ENCODE measurements around the gene SLC9A9. TPM values are rescaled to one million over a fixed set of nuclear protein-coding genes. Genes with fewer than 3 reads are reported as not detected.
A peak's percentile ranks its signal among the peaks of the same experiment; 100 is the strongest.

SLC9A9 gene
- total and polyA plus RNA-seq, 2 donors (not counting 1 experiment from before 2014, with no cell fraction given), result 14.3 to 74.0 TPM

DNA sequence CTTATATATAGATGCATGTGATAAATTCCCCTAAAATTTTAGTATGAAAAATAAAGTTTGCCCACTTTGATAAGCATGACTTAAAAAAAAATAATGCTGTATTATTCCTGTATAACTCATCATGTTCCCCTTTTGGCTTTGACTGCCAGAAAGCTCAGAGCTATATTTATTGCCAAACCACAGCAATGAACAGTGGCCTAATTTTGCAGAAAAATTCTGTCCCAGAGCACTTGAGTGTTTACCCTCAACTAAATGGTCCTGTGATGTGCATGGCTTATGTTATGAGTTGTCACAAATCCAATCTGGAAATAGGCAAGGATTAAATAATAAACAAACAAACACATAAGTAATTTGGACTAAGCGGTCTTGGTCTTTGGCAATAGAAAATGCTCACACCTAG is 276.7 kb downstream of the SLC9A9 start:
- Histone ChIP-seq H4K20me1 (ENCODE audit: control insufficient read depth, extremely low read depth, insufficient read depth, low read length) (no peaks in the 10 kb centered on the region), H3K79me2 (ENCODE audit: control insufficient read depth, insufficient read depth, low read length) (no peaks in the 10 kb centered on the region), H3K9me3 (ENCODE audit: control insufficient read depth, insufficient read depth, low read depth, low read length) (no peaks in the 10 kb centered on the region), H3K4me3 (replicated peaks in 1 of 4; ENCODE audit: control extremely low read depth in 1 of 4, insufficient read depth in 1 of 4, low read depth in 3 of 4, low read length in 4 of 4) (no peak overlapping the region), H3K4me2 (ENCODE audit: extremely low read depth, insufficient read depth, low read length) (no peak overlapping the region), H2AFZ (ENCODE audit: low read length) (no peak overlapping the region), H3K27me3 (ENCODE audit: control insufficient read depth, insufficient read depth, low read length) (no peaks in the 10 kb centered on the region), H3K9ac (ENCODE audit: insufficient read depth, low read length) (no peak overlapping the region), H3K4me1 (ENCODE audit: control insufficient read depth, extremely low read depth, insufficient read depth, low read length) (no peaks in the 10 kb centered on the region), H3K27ac (ENCODE audit: insufficient read depth, low read length) (no peak overlapping the region), H3K36me3 (ENCODE audit: control insufficient read depth, insufficient read depth, low read length) (no peaks in the 10 kb centered on the region)
- peak; percentile 40 to 59 for DNase-seq (ENCODE audit: low read depth in 2 of 2)
- TF ChIP-seq, protein P1, sequence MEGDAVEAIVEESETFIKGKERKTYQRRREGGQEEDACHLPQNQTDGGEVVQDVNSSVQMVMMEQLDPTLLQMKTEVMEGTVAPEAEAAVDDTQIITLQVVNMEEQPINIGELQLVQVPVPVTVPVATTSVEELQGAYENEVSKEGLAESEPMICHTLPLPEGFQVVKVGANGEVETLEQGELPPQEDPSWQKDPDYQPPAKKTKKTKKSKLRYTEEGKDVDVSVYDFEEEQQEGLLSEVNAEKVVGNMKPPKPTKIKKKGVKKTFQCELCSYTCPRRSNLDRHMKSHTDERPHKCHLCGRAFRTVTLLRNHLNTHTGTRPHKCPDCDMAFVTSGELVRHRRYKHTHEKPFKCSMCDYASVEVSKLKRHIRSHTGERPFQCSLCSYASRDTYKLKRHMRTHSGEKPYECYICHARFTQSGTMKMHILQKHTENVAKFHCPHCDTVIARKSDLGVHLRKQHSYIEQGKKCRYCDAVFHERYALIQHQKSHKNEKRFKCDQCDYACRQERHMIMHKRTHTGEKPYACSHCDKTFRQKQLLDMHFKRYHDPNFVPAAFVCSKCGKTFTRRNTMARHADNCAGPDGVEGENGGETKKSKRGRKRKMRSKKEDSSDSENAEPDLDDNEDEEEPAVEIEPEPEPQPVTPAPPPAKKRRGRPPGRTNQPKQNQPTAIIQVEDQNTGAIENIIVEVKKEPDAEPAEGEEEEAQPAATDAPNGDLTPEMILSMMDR (conservative IDR thresholded peaks at IDR 0.05 in 1 of 2, IDR thresholded peaks at IDR 0.05 in 1 of 2; ENCODE audit: low read depth in 1 of 2, low read length in 2 of 2), result no peak
- TF ChIP-seq EZH2 (IDR thresholded peaks at IDR 0.05; ENCODE audit: low read length, missing control alignments), result no peak

DNA sequence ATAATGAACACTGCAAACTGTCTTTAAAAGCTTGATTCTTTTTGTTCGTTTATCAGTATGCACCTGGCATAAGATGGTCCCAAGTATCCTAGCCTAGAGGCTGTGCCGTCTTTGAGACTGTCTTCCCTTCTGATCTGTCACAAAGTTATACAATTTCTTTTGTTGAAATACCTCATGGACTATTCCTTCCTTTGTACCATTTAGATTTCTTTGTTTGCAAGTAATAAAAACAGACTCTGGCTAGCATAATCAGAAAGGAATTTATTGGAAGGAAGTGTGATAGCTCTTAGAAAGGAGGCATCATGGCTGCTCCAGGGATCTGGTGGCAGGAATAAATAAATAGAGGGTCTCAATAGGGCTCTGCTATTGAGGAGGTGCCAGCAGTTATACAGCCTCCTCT is 280.4 kb downstream of the SLC9A9 start:
- H3K4me1 ChIP-seq (ENCODE audit: control insufficient read depth, extremely low read depth, insufficient read depth, low read length), result no peaks in the 10 kb centered on the region
- H3K4me2 ChIP-seq (ENCODE audit: extremely low read depth, insufficient read depth, low read length), result no peak overlapping the region
- no peak overlapping the region for H3K4me3 ChIP-seq (replicated peaks in 1 of 4; ENCODE audit: control extremely low read depth in 1 of 4, insufficient read depth in 1 of 4, low read depth in 3 of 4, low read length in 4 of 4)
- no peak overlapping the region for H3K27ac ChIP-seq (ENCODE audit: insufficient read depth, low read length)
- H3K27me3 ChIP-seq (ENCODE audit: control insufficient read depth, insufficient read depth, low read length), result no peaks in the 10 kb centered on the region
- H3K9ac ChIP-seq (ENCODE audit: insufficient read depth, low read length), result no peak overlapping the region
- no peak overlapping the region for H2AFZ ChIP-seq (ENCODE audit: low read length)
- H4K20me1 ChIP-seq (ENCODE audit: control insufficient read depth, extremely low read depth, insufficient read depth, low read length), result no peaks in the 10 kb centered on the region
- TF ChIP-seq EZH2 (IDR thresholded peaks at IDR 0.05; ENCODE audit: low read length, missing control alignments), result no peak
- TF ChIP-seq, protein P1 (conservative IDR thresholded peaks at IDR 0.05 in 1 of 2, IDR thresholded peaks at IDR 0.05 in 1 of 2; ENCODE audit: low read depth in 1 of 2, low read length in 2 of 2), result no peak
- no peaks in the 10 kb centered on the region for H3K79me2 ChIP-seq (ENCODE audit: control insufficient read depth, insufficient read depth, low read length)
- H3K36me3 ChIP-seq (ENCODE audit: control insufficient read depth, insufficient read depth, low read length), result no peaks in the 10 kb centered on the region
- DNase-seq (ENCODE audit: low read depth in 2 of 2), result peak; percentile 3 to 15
- H3K9me3 ChIP-seq (ENCODE audit: control insufficient read depth, insufficient read depth, low read depth, low read length), result no peaks in the 10 kb centered on the region

DNA sequence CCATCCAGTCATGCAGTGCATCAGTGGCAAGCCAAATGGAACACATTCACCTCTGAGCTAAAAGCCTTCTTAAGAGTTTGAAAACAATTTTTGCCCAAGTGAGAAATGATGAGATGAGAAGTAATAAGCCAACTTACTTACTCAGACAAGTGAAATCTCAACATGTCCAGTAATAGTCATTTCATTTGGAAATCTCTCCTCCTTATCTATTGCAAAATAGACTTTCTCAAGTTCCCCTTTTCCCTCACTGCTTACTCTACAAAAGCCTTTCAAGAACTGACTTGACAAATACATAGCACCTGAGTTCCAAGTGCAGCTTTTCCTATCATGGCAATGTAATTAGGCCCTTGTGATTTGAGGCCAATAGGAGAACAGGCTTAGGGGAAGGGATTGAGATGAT is 282.3 kb downstream of the SLC9A9 start:
- peak; percentile 8 to 51 for DNase-seq (ENCODE audit: low read depth in 2 of 2)
- Histone ChIP-seq H3K79me2 (ENCODE audit: control insufficient read depth, insufficient read depth, low read length) (no peaks in the 10 kb centered on the region), H3K36me3 (ENCODE audit: control insufficient read depth, insufficient read depth, low read length) (no peaks in the 10 kb centered on the region), H2AFZ (ENCODE audit: low read length) (no peak overlapping the region), H3K4me2 (ENCODE audit: extremely low read depth, insufficient read depth, low read length) (no peak overlapping the region), H3K4me1 (ENCODE audit: control insufficient read depth, extremely low read depth, insufficient read depth, low read length) (no peaks in the 10 kb centered on the region), H4K20me1 (ENCODE audit: control insufficient read depth, extremely low read depth, insufficient read depth, low read length) (no peaks in the 10 kb centered on the region), H3K9ac (ENCODE audit: insufficient read depth, low read length) (no peak overlapping the region), H3K9me3 (ENCODE audit: control insufficient read depth, insufficient read depth, low read depth, low read length) (no peaks in the 10 kb centered on the region), H3K4me3 (replicated peaks in 1 of 4; ENCODE audit: control extremely low read depth in 1 of 4, insufficient read depth in 1 of 4, low read depth in 3 of 4, low read length in 4 of 4) (no peak overlapping the region), H3K27ac (ENCODE audit: insufficient read depth, low read length) (no peak overlapping the region), H3K27me3 (ENCODE audit: control insufficient read depth, insufficient read depth, low read length) (no peaks in the 10 kb centered on the region)
- TF ChIP-seq EZH2 (IDR thresholded peaks at IDR 0.05; ENCODE audit: low read length, missing control alignments), result no peak
- TF ChIP-seq, protein P1 (conservative IDR thresholded peaks at IDR 0.05 in 1 of 2, IDR thresholded peaks at IDR 0.05 in 1 of 2; ENCODE audit: low read depth in 1 of 2, low read length in 2 of 2), result no peak

All from fibroblast of lung (primary cell).